ENCODE results near the gene HLA-DRB1.

GRCh38 chr6:32635526-32636123 lies 46.0 kb upstream of the HLA-DRB1 start:
- TF ChIP-seq CTCF (IDR thresholded peaks at IDR 0.05) (no peak), CEBPB (IDR thresholded peaks at IDR 0.05) (no peak), JUNB (IDR thresholded peaks at IDR 0.05) (no peak), CHD4 (IDR thresholded peaks at IDR 0.05; ENCODE audit: borderline replicate concordance) (no peak), POLR2A (IDR thresholded peaks at IDR 0.05; ENCODE audit: low read length) (no peak), KDM1A (IDR thresholded peaks at IDR 0.05; ENCODE audit: low read depth) (no peak), ELK1 (IDR thresholded peaks at IDR 0.05; ENCODE audit: low read depth, low read length) (no peak), RAD21 (conservative IDR thresholded peaks at IDR 0.05 in 1 of 2, IDR thresholded peaks at IDR 0.05 in 1 of 2) (no peak), NPAS2 (CRISPR knock-in tag; IDR thresholded peaks at IDR 0.05; ENCODE audit: borderline replicate concordance) (no peak), MAX (IDR thresholded peaks at IDR 0.05) (no peak), NR3C1 (IDR thresholded peaks at IDR 0.05) (no peak), HDAC2 (IDR thresholded peaks at IDR 0.05) (no peak), BCL3 (IDR thresholded peaks at IDR 0.05) (no peak)

Measured in A549 (cell line).